ENCODE measurements around the gene NBAS. TPM values are rescaled to one million over a fixed set of nuclear protein-coding genes. Genes with fewer than 3 reads are reported as not detected.

NBAS gene
- total and polyA plus RNA-seq, 9 of the 15 experiments (the other 6 are each of a cell fraction or from before 2014, with no cell fraction given), result 15.3 to 94.4 (median 69.9) TPM

- TF ChIP-seq, protein P1, sequence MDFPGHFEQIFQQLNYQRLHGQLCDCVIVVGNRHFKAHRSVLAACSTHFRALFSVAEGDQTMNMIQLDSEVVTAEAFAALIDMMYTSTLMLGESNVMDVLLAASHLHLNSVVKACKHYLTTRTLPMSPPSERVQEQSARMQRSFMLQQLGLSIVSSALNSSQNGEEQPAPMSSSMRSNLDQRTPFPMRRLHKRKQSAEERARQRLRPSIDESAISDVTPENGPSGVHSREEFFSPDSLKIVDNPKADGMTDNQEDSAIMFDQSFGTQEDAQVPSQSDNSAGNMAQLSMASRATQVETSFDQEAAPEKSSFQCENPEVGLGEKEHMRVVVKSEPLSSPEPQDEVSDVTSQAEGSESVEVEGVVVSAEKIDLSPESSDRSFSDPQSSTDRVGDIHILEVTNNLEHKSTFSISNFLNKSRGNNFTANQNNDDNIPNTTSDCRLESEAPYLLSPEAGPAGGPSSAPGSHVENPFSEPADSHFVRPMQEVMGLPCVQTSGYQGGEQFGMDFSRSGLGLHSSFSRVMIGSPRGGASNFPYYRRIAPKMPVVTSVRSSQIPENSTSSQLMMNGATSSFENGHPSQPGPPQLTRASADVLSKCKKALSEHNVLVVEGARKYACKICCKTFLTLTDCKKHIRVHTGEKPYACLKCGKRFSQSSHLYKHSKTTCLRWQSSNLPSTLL (IDR thresholded peaks at IDR 0.05), result no peak
- TF ChIP-seq ATF4 (CRISPR knock-in tag; IDR thresholded peaks at IDR 0.05) (no peak), CBFB (CRISPR knock-in tag; IDR thresholded peaks at IDR 0.05) (no peak), HNRNPLL (IDR thresholded peaks at IDR 0.05; ENCODE audit: low read depth, low read length, poor library complexity, severe bottlenecking) (no peak)
These were observed 323.1 kb downstream of the NBAS start (continued) for GRCh38 chr2:15238028-15238427.

DNA sequence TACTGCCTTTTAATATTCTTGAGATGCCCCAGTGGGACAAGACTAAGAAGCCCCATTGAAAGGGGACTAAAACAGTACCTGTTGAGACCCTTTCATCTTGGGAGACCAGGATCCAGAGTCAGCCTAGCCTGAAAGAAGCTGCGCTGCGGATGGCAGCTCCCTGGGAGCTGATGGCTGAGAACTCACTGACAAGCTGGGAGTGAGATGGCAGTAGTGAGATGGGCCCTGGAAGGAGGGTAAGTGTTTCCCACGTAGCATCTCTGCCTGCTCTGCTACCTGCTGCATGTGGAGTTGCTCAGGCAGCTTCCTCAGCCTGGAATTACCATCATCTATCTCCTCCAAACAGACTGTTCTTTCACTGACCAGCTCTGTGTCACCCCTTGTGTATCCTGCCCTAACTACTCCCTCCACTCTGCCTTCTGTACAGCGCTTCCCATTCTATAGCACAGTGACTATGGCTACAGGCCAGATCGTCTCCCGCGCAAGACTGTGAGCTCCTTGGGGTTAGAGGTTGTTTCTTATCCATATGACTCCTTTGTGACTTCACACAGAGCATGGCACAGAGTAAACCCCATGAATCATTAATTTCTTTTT lies 330.4 kb downstream of the NBAS start:
- BruUV-seq (replicated peaks), result no TSS peak
- no peak for TF ChIP-seq RBM34 (IDR thresholded peaks at IDR 0.05; ENCODE audit: borderline replicate concordance, insufficient read depth, low read length)
- no peak for TF ChIP-seq GATAD2B (IDR thresholded peaks at IDR 0.05; ENCODE audit: borderline replicate concordance)
- TF ChIP-seq PRMT5 (CRISPR knock-in tag; IDR thresholded peaks at IDR 0.05), result no peak
- no peak for TF ChIP-seq NFYB (IDR thresholded peaks at IDR 0.05; ENCODE audit: extremely low read depth, insufficient read length)
- no peak for TF ChIP-seq ELK3 (CRISPR knock-in tag; IDR thresholded peaks at IDR 0.05)

More for the DNA sequence above, 330.4 kb downstream of the NBAS start:
- H3K79me2 ChIP-seq (ENCODE audit: control insufficient read depth, insufficient read depth, low read length), result no peaks in the 10 kb centered on the region
- no peak overlapping the region for H3K27ac ChIP-seq (ENCODE audit: extremely low read depth, low read depth, low read length)
- WGBS (ENCODE audit: insufficient coverage, low coverage, missing lambda C conversion rate), result 82% methylated on average over 7 of the region's 7 CpGs
- POLR2A ChIA-PET, result interaction anchor here (0.7 kb wide), 1 partner anchor 185 kb away, joined by 3 read pairs; no protein-coding TSS in a partner anchor
- H3K27me3 ChIP-seq (ENCODE audit: control insufficient read depth in 2 of 2, insufficient read depth in 2 of 2, low read length in 2 of 2), result no peaks in the 10 kb centered on the region
- no peak for DNase-seq (ENCODE audit: extremely low read depth in 1 of 4, low spot score in 3 of 4)
- H3K9me3 ChIP-seq (replicated peaks; ENCODE audit: control insufficient read depth, insufficient read depth, low read depth, low read length), result no peaks in the 10 kb centered on the region
- no peak overlapping the region for H2AFZ ChIP-seq (ENCODE audit: low read depth, low read length)
- no peak overlapping the region for H3K4me2 ChIP-seq (ENCODE audit: insufficient read depth, low read length)
- peak; percentile 68 for ATAC-seq
- in situ Hi-C loops (cut with MboI), result no loop called here
- H3K4me3 ChIP-seq, result no peak overlapping the region
- H3K36me3 ChIP-seq (ENCODE audit: control insufficient read depth, insufficient read depth, low read length), result peaks cover 75% of the 10 kb centered on the region
- CTCF ChIA-PET (ENCODE audit: low intra/inter-chr PET ratio), result no interaction called here
- peaks cover 3% of the 10 kb centered on the region for H3K9me1 ChIP-seq (ENCODE audit: control insufficient read depth, insufficient read depth, low read length)
- H4K20me1 ChIP-seq (replicated peaks; ENCODE audit: control insufficient read depth, insufficient read depth, low read length), result no peaks in the 10 kb centered on the region
- H3K9ac ChIP-seq (ENCODE audit: insufficient read depth in 1 of 2, low read depth in 2 of 2, low read length in 2 of 2), result no peak overlapping the region
- no peak for FAIRE-seq
- intact Hi-C loops (cut with micrococcal nuclease), result no loop called here
- no peaks in the 10 kb centered on the region for H3K4me1 ChIP-seq (replicated peaks in 1 of 2; ENCODE audit: control insufficient read depth in 2 of 2, insufficient read depth in 2 of 2, low read length in 2 of 2)

Data from K562 (cell line).